GM23338 (cell line): ENCODE data around the gene CXorf66. TPM values are rescaled to one million over a fixed set of nuclear protein-coding genes. Genes with fewer than 3 reads are reported as not detected.

Experiments used
- ATAC-seq: fragments of 200-7000 bp; cut with Tn5 transposase; 3 replicates; pipeline ENCODE4 v1.9.1; 2020
- DNase-seq: peaks from one replicate; pipeline ENCODE4 v3.0.0-alpha.2; 2015; ENCODE audit warnings: low spot score
- H2AFZ ChIP-seq: fragments of 200-600 bp; sonication (generic); 2 replicates; pipeline ENCODE4 v1.8.0; 2016; ENCODE audit warnings: antibody characterized with exemption, mild to moderate bottlenecking, moderate library complexity
- H3F3A ChIP-seq: fragments of 200-600 bp; sonication (generic); replicated peaks from 2 replicates; pipeline ENCODE4 v1.8.0; 2017; ENCODE audit warnings: antibody characterized with exemption, mixed run types, low read depth
- H3K27ac ChIP-seq: fragments of 200-600 bp; sonication (generic); 2 replicates; pipeline ENCODE4 v1.6.1; 2016; ENCODE audit warnings: low read depth
- H3K27me3 ChIP-seq: fragments of 200-600 bp; sonication (generic); 2 replicates; pipeline ENCODE4 v1.8.0; 2016; ENCODE audit warnings: mild to moderate bottlenecking, mixed run types, moderate library complexity; ENCODE audit not compliant: insufficient read depth
- H3K36me3 ChIP-seq: fragments of 200-600 bp; sonication (generic); 2 replicates; pipeline ENCODE4 v1.8.0; 2016; ENCODE audit warnings: mild to moderate bottlenecking; ENCODE audit not compliant: insufficient read depth
- H3K4me1 ChIP-seq: fragments of 200-600 bp; sonication (generic); 2 replicates; pipeline ENCODE4 v1.8.0; 2016; ENCODE audit warnings: mild to moderate bottlenecking, moderate library complexity; ENCODE audit not compliant: insufficient read depth
- H3K4me2 ChIP-seq: fragments of 200-600 bp; sonication (generic); 2 replicates; pipeline ENCODE4 v1.7.1; 2017; ENCODE audit warnings: mixed run types
- H3K4me3 ChIP-seq: fragments of 200-600 bp; sonication (generic); 2 replicates; pipeline ENCODE4 v1.6.1; 2016; ENCODE audit warnings: mixed run types
- H3K79me2 ChIP-seq: fragments of 200-600 bp; sonication (generic); replicated peaks from 2 replicates; pipeline ENCODE4 v1.8.0; 2017; ENCODE audit warnings: mild to moderate bottlenecking; ENCODE audit not compliant: insufficient read depth
- H3K9me2 ChIP-seq: fragments of 200-600 bp; sonication (generic); 2 replicates; pipeline ENCODE4 v1.8.0; 2017; ENCODE audit not compliant: insufficient read depth
- H4K20me1 ChIP-seq: fragments of 200-600 bp; sonication (generic); replicated peaks from 2 replicates; pipeline ENCODE4 v1.8.0; 2017; ENCODE audit warnings: mild to moderate bottlenecking; ENCODE audit not compliant: insufficient read depth
- H3K27ac Mint-ChIP-seq: 2 replicates; pipeline ENCODE4 v1.8.0; 2020; ENCODE audit warnings: inconsistent platforms, mild to moderate bottlenecking, moderate library complexity, mixed read lengths
- H3K27me3 Mint-ChIP-seq: 3 replicates; pipeline ENCODE4 v1.8.0; 2022; ENCODE audit warnings: low read depth, mild to moderate bottlenecking, moderate library complexity, mixed read lengths, inconsistent platforms; ENCODE audit not compliant: insufficient read depth, poor library complexity
- H3K36me3 Mint-ChIP-seq: 3 replicates; pipeline ENCODE4 v1.8.0; 2021; ENCODE audit warnings: low read depth, mild to moderate bottlenecking, inconsistent platforms, moderate library complexity, mixed read lengths
- H3K4me1 Mint-ChIP-seq: 3 replicates; pipeline ENCODE4 v1.8.0; 2020; ENCODE audit warnings: mild to moderate bottlenecking, inconsistent platforms, mixed read lengths
- H3K4me3 Mint-ChIP-seq: 3 replicates; pipeline ENCODE4 v1.8.0; 2021; ENCODE audit warnings: moderate library complexity, mild to moderate bottlenecking, inconsistent platforms, mixed read lengths
- H3K9me3 Mint-ChIP-seq: 3 replicates; pipeline ENCODE4 v1.8.0; 2020; ENCODE audit warnings: moderate library complexity, mild to moderate bottlenecking, inconsistent platforms, mixed read lengths
- CREB1 ChIP-seq: fragments of 250-450 bp; sonication (Bioruptor Pico); IDR thresholded peaks from 2 replicates; pipeline ENCODE4 v1.5.0; 2020; ENCODE audit warnings: low read depth, mild to moderate bottlenecking, moderate library complexity
- EZH2 ChIP-seq: fragments of 200-600 bp; sonication (generic); IDR thresholded peaks from one replicate; pipeline ENCODE4 v1.8.0; 2017; ENCODE audit warnings: antibody characterized with exemption, mild to moderate bottlenecking, low read depth; ENCODE audit not compliant: unreplicated experiment
- EZH2phosphoT487 ChIP-seq: fragments of 200-600 bp; sonication (generic); IDR thresholded peaks from one replicate; pipeline ENCODE4 v1.8.1; 2018; ENCODE audit warnings: antibody characterized with exemption; ENCODE audit not compliant: unreplicated experiment
- JUNB ChIP-seq: IDR thresholded peaks from one replicate; pipeline ENCODE4 v1.6.1; 2016; ENCODE audit warnings: antibody characterized with exemption; ENCODE audit not compliant: unreplicated experiment
- NANOG ChIP-seq: IDR thresholded peaks from 2 replicates; pipeline ENCODE4 v1.6.1; 2016; ENCODE audit warnings: antibody characterized with exemption, borderline replicate concordance
- POLR2AphosphoS5 ChIP-seq: IDR thresholded peaks from 2 replicates; pipeline ENCODE4 v1.6.1; 2016; ENCODE audit warnings: antibody characterized with exemption, low read depth
- REST ChIP-seq: IDR thresholded peaks from one replicate; pipeline ENCODE4 v1.6.1; 2018; ENCODE audit warnings: antibody characterized with exemption; ENCODE audit not compliant: unreplicated experiment
- STAT1 ChIP-seq: IDR thresholded peaks from one replicate; pipeline ENCODE4 v1.6.1; 2016; ENCODE audit warnings: antibody characterized with exemption; ENCODE audit not compliant: unreplicated experiment
- ZNF114 ChIP-seq: fragments of 250-450 bp; sonication (Bioruptor Pico); IDR thresholded peaks from 2 replicates; pipeline ENCODE4 v1.5.0; 2020; ENCODE audit warnings: mild to moderate bottlenecking, moderate library complexity
- ZNF331 ChIP-seq: fragments of 250-450 bp; sonication (Bioruptor Pico); IDR thresholded peaks from 2 replicates; pipeline ENCODE4 v1.5.0; 2020; ENCODE audit warnings: low read depth, mild to moderate bottlenecking, moderate library complexity
- ZNF462 ChIP-seq: fragments of 250-450 bp; sonication (Bioruptor Pico); IDR thresholded peaks from 2 replicates; pipeline ENCODE4 v1.5.0; 2020; ENCODE audit warnings: mild to moderate bottlenecking, moderate library complexity
- polyA plus RNA-seq: library from polyadenylated mRNA; unstranded; fragments of >200 nt; fragmentation: Nextera tagmentation; extraction: Ambion mirVana; gene quantifications from 2 replicates; pipeline ENCODE4 v1.2.1, GENCODE V29; 2016
- total RNA-seq: library from RNA; depleted of rRNA; stranded (reverse); fragments of >200 nt; shearing (Covaris generic); gene quantifications from 2 replicates; pipeline ENCODE4 v1.2.3, GENCODE V29; 2014
- TF ChIP-seq, protein P1 (sequence below), 2 experiments: fragments of 200-600 bp in 1 of 2; sonication (generic) in 1 of 2; conservative IDR thresholded peaks; 2 replicates each; pipeline versions ENCODE4 v1.5.1 to v1.6.1; 2016 to 2017; ENCODE audit warnings: antibody characterized with exemption in 2 of 2, low read depth in 2 of 2, mild to moderate bottlenecking in 2 of 2, moderate library complexity in 1 of 2
- TF ChIP-seq, protein P2 (sequence below): IDR thresholded peaks from 2 replicates; pipeline ENCODE4 v1.6.1; 2016; ENCODE audit warnings: antibody characterized with exemption

CXorf66 gene
- total and polyA plus RNA-seq, 2 experiments from 2014 or later: not detected

GRCh38 chrX:139969286-139969685, 4.0 kb upstream of the CXorf66 start:
- Mint-ChIP-seq H3K27ac (no peak overlapping the region), H3K4me3 (no peak overlapping the region), H3K9me3 (no peaks in the 10 kb centered on the region), H3K27me3 (no peaks in the 10 kb centered on the region), H3K36me3 (no peaks in the 10 kb centered on the region), H3K4me1 (peaks cover 6% of the 10 kb centered on the region; the same call in 2 of the 3 replicates)
- no peak overlapping the region for H3K4me3 ChIP-seq
- no peak overlapping the region for H3K27ac ChIP-seq
- H4K20me1 ChIP-seq: no peaks in the 10 kb centered on the region
- DNase-seq (peak; percentile 3), ATAC-seq (no peak; the same call in 2 of the 3 replicates)
- TF ChIP-seq CREB1 (CRISPR knock-in tag) (no peak), JUNB (no peak), POLR2AphosphoS5 (no peak), ZNF462 (CRISPR knock-in tag) (no peak), ZNF331 (CRISPR knock-in tag) (no peak), EZH2 (no peak), REST (no peak), NANOG (no peak), STAT1 (no peak), EZH2phosphoT487 (no peak), ZNF114 (CRISPR knock-in tag) (no peak)
- TF ChIP-seq, protein P1, sequence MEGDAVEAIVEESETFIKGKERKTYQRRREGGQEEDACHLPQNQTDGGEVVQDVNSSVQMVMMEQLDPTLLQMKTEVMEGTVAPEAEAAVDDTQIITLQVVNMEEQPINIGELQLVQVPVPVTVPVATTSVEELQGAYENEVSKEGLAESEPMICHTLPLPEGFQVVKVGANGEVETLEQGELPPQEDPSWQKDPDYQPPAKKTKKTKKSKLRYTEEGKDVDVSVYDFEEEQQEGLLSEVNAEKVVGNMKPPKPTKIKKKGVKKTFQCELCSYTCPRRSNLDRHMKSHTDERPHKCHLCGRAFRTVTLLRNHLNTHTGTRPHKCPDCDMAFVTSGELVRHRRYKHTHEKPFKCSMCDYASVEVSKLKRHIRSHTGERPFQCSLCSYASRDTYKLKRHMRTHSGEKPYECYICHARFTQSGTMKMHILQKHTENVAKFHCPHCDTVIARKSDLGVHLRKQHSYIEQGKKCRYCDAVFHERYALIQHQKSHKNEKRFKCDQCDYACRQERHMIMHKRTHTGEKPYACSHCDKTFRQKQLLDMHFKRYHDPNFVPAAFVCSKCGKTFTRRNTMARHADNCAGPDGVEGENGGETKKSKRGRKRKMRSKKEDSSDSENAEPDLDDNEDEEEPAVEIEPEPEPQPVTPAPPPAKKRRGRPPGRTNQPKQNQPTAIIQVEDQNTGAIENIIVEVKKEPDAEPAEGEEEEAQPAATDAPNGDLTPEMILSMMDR (conservative IDR thresholded peaks at IDR 0.05; ENCODE audit: low read depth in 2 of 2): no peak
- TF ChIP-seq, protein P2, sequence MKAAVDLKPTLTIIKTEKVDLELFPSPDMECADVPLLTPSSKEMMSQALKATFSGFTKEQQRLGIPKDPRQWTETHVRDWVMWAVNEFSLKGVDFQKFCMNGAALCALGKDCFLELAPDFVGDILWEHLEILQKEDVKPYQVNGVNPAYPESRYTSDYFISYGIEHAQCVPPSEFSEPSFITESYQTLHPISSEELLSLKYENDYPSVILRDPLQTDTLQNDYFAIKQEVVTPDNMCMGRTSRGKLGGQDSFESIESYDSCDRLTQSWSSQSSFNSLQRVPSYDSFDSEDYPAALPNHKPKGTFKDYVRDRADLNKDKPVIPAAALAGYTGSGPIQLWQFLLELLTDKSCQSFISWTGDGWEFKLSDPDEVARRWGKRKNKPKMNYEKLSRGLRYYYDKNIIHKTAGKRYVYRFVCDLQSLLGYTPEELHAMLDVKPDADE: no peak
- no peak overlapping the region for H2AFZ ChIP-seq
- no peak overlapping the region for H3K4me2 ChIP-seq
- no peaks in the 10 kb centered on the region for H3F3A ChIP-seq
- H3K36me3 ChIP-seq: no peaks in the 10 kb centered on the region
- H3K4me1 ChIP-seq: 0 out of 2 replicates have a peak, but pooled peaks cover 3% of the 10 kb centered on the region
- no peaks in the 10 kb centered on the region for H3K79me2 ChIP-seq
- H3K27me3 ChIP-seq: no peaks in the 10 kb centered on the region
- no peaks in the 10 kb centered on the region for H3K9me2 ChIP-seq
